HCT116 (cell line): ENCODE results near the gene CDHR4. TPM values are rescaled to one million over a fixed set of nuclear protein-coding genes. Genes with fewer than 3 reads are reported as not detected.

Experiments used
- ATAC-seq: fragments of 200-7000 bp; cut with Tn5 transposase; 2 replicates; pipeline ENCODE4 v1.9.1; 2020; ENCODE audit warnings: mild to moderate bottlenecking, moderate library complexity
- BruUV-seq: library from RNA; stranded (reverse); fragments of 400-500 nt; replicated peaks from 2 replicates; lab custom pipeline; 2021; lab: Mats Ljungman, UMichigan
- CTCF ChIA-PET: fragments of 300-600 bp; sonication (Branson Sonifier 250); formaldehyde crosslinking; loops from one replicate; lab custom pipeline; 2021; ENCODE audit warnings: antibody characterized with exemption; lab: Charles Lee
- POLR2A ChIA-PET: fragments of 300-600, 350-600 bp; sonication (Branson Sonifier 250); formaldehyde crosslinking; loops from one replicate; lab custom pipeline; 2021; ENCODE audit warnings: antibody characterized with exemption; lab: Charles Lee
- RAD21 ChIA-PET, 2 experiments: fragments of 300-600 bp; sonication (Branson Sonifier 250); formaldehyde crosslinking; loops; one replicate each; lab custom pipeline; 2023; ENCODE audit warnings: low total read pairs in 2 of 2; ENCODE audit not compliant: uncharacterized antibody in 2 of 2, unreplicated experiment in 2 of 2, low non-redundant PET in 1 of 2; lab: Charles Lee
- DNase-seq: peaks from one replicate; pipeline ENCODE4 v3.0.0-alpha.2; 2010; ENCODE audit warnings: low read depth, low spot score
- H2AFZ ChIP-seq: fragments of 200-600 bp; shearing (Covaris generic), sonication (generic); 2 replicates; pipeline ENCODE4 v1.6.1; 2017; ENCODE audit warnings: low read depth, mixed run types, mixed read lengths, antibody characterized with exemption, low read length; ENCODE audit not compliant: poor library complexity, severe bottlenecking
- H3K27ac ChIP-seq: 2 replicates; pipeline ENCODE4 v1.5.1; 2012; ENCODE audit warnings: low read depth, low read length
- H3K27me3 ChIP-seq: fragments of 200-600 bp; sonication (generic); 2 replicates; pipeline ENCODE4 v1.6.1; 2016; ENCODE audit warnings: mixed run types, low read length, mixed read lengths; ENCODE audit not compliant: insufficient read depth
- H3K36me3 ChIP-seq, 2 experiments: fragments of 200-500 bp in 1 of 2; fragments of 200-600 bp in 1 of 2; sonication (Bioruptor generic) in 1 of 2; sonication (generic) in 1 of 2; 2 replicates each; pipeline versions ENCODE4 v1.5.1 to v1.6.1; 2014 to 2016; ENCODE audit warnings: low read length in 2 of 2, inconsistent platforms in 1 of 2, mixed read lengths in 1 of 2, mixed run types in 1 of 2; ENCODE audit not compliant: insufficient read depth in 2 of 2, control insufficient read depth in 1 of 2
- H3K4me1 ChIP-seq, 2 experiments: fragments of 200-600 bp in 1 of 2; sonication (generic) in 1 of 2; 2 replicates each; pipeline versions ENCODE4 v1.5.1 to v1.6.1; 2012 to 2017; ENCODE audit warnings: low read length in 2 of 2, inconsistent platforms in 1 of 2, mild to moderate bottlenecking in 1 of 2, mixed read lengths in 1 of 2, mixed run types in 1 of 2, moderate library complexity in 1 of 2; ENCODE audit not compliant: insufficient read depth in 2 of 2, control insufficient read depth in 1 of 2
- H3K4me2 ChIP-seq: fragments of 200-600 bp; sonication (generic); 2 replicates; pipeline ENCODE4 v1.6.1; 2017; ENCODE audit warnings: mixed run types, low read length, mixed read lengths
- H3K4me3 ChIP-seq, 2 experiments: fragments of 200-600 bp in 1 of 2; sonication (generic) in 1 of 2; replicated peaks in 1 of 2; 2 replicates each; pipeline ENCODE4 v1.5.1; 2011 to 2016; ENCODE audit warnings: low read length in 2 of 2, control low read depth in 1 of 2, low read depth in 1 of 2, mild to moderate bottlenecking in 1 of 2, mixed read lengths in 1 of 2, mixed run types in 1 of 2
- H3K79me2 ChIP-seq: fragments of 200-600 bp; sonication (generic); 2 replicates; pipeline ENCODE4 v1.6.1; 2017; ENCODE audit warnings: mild to moderate bottlenecking, mixed run types, low read length, moderate library complexity, mixed read lengths; ENCODE audit not compliant: insufficient read depth
- H3K9ac ChIP-seq: fragments of 200-600 bp; sonication (generic); 2 replicates; pipeline ENCODE4 v1.6.1; 2016; ENCODE audit warnings: low read length, mixed read lengths
- H3K9me2 ChIP-seq: fragments of 200-600 bp; sonication (generic), shearing (Covaris generic); 2 replicates; pipeline ENCODE4 v1.6.1; 2017; ENCODE audit warnings: mixed run types, mild to moderate bottlenecking, moderate library complexity; ENCODE audit not compliant: insufficient read depth
- H3K9me3 ChIP-seq, 2 experiments: fragments of 200-500 bp in 1 of 2; fragments of 200-600 bp in 1 of 2; sonication (Bioruptor generic) in 1 of 2; sonication (generic) in 1 of 2; 2 replicates each; pipeline ENCODE4 v1.6.1; 2014 to 2017; ENCODE audit warnings: low read length in 2 of 2, mixed read lengths in 2 of 2, inconsistent platforms in 1 of 2, low read depth in 1 of 2, mild to moderate bottlenecking in 1 of 2, mixed run types in 1 of 2, moderate library complexity in 1 of 2; ENCODE audit not compliant: control insufficient read depth in 1 of 2, insufficient read depth in 1 of 2
- H4K20me1 ChIP-seq: fragments of 200-600 bp; sonication (generic), shearing (Covaris generic); 2 replicates; pipeline ENCODE4 v1.6.1; 2017; ENCODE audit warnings: mixed run types, mild to moderate bottlenecking, moderate library complexity; ENCODE audit not compliant: insufficient read depth
- CBX3 ChIP-seq: IDR thresholded peaks from 2 replicates; pipeline ENCODE4 v1.6.1; 2012; ENCODE audit warnings: low read depth
- CEBPB ChIP-seq: IDR thresholded peaks from 2 replicates; pipeline ENCODE4 v1.6.1; 2012; ENCODE audit warnings: low read depth
- EGR1 ChIP-seq: IDR thresholded peaks from 2 replicates; pipeline ENCODE4 v1.6.1; 2012; ENCODE audit warnings: low read depth
- FOSL1 ChIP-seq: IDR thresholded peaks from 2 replicates; pipeline ENCODE4 v1.6.1; 2012; ENCODE audit warnings: low read depth
- JUND ChIP-seq: IDR thresholded peaks from 2 replicates; pipeline ENCODE4 v1.6.1; 2012
- POLR2A ChIP-seq: IDR thresholded peaks from 2 replicates; pipeline ENCODE4 v1.7.0; 2011; ENCODE audit warnings: borderline replicate concordance; ENCODE audit not compliant: insufficient read depth, insufficient read length; ENCODE audit errors: extremely low read depth
- RAD21 ChIP-seq: IDR thresholded peaks from 2 replicates; pipeline ENCODE4 v1.6.1; 2012; ENCODE audit warnings: low read depth, mild to moderate bottlenecking
- SRF ChIP-seq: IDR thresholded peaks from 2 replicates; pipeline ENCODE4 v1.6.1; 2012; ENCODE audit warnings: low read depth
- TCF7L2 ChIP-seq: IDR thresholded peaks from 2 replicates; pipeline ENCODE4 v1.7.0; 2011; ENCODE audit warnings: borderline replicate concordance, inconsistent platforms; ENCODE audit not compliant: insufficient read depth, insufficient read length; ENCODE audit errors: extremely low read depth
- YY1 ChIP-seq: IDR thresholded peaks from 2 replicates; pipeline ENCODE4 v1.6.1; 2011; ENCODE audit warnings: low read length, low read depth, moderate library complexity, mild to moderate bottlenecking; ENCODE audit not compliant: insufficient replicate concordance; ENCODE audit errors: extremely low read depth
- ZFX ChIP-seq: fragments of 450-650 bp; IDR thresholded peaks from 2 replicates; pipeline ENCODE4 v1.6.1; 2017
- ZNF274 ChIP-seq: fragments of 200-500 bp; sonication (Bioruptor generic); IDR thresholded peaks from 2 replicates; pipeline ENCODE4 v1.6.1; 2014; ENCODE audit warnings: mild to moderate bottlenecking, low read depth, low read length, inconsistent platforms
- intact Hi-C: fragments of 100-400 bp; cut with micrococcal nuclease; formaldehyde crosslinking; loops from 2 replicates; pipeline ENCODE4 v1.10.0; 2022
- total RNA-seq: library from RNA; stranded (reverse); gene quantifications from one replicate; pipeline ENCODE4 v1.2.1, GENCODE V29; 2021; ENCODE audit not compliant: unreplicated experiment
- TF ChIP-seq, protein P1 (sequence below): IDR thresholded peaks from 2 replicates; pipeline ENCODE4 v1.6.1; 2012
- TF ChIP-seq, protein P2 (sequence below): IDR thresholded peaks from 2 replicates; pipeline ENCODE4 v1.6.1; 2011; ENCODE audit warnings: mild to moderate bottlenecking, low read length, moderate library complexity; ENCODE audit not compliant: insufficient replicate concordance; ENCODE audit errors: extremely low read depth
- TF ChIP-seq, protein P3 (sequence below): IDR thresholded peaks from 2 replicates; pipeline ENCODE4 v1.6.1; 2012; ENCODE audit warnings: low read depth

Gene CDHR4
- total RNA-seq, 1 experiment from 2014 or later: not detected

DNA sequence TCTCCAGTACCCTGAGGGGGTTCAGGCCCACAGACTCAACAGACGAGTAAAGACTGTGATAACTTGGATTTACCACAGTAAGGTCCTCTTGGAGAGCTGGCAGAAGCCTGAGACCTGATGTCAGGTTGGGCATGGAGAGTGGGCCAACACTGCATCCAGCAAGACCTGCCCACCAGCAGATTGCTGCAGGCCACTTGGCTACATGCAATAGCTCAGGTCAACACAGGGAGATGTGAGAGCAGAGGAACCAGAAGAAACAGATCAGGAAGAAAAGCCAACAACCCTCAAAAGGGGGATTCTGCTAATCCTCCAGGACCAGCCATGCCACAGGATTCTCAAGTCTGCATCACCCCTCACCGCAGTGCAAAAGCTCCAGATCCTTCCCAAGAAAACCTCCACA lies 11.6 kb downstream of the CDHR4 start:
- intact Hi-C loops: no loop called here

More for the DNA sequence above, 11.6 kb downstream of the CDHR4 start:
- H3K9me3 ChIP-seq: no peaks in the 10 kb centered on the region
- H4K20me1 ChIP-seq: no peaks in the 10 kb centered on the region
- CTCF ChIA-PET: interaction anchor here (2.9 kb wide), 1 partner anchor 15 kb away, joined by 15 read pairs; the partner anchor contains the start of gene INKA1
- H3K4me3 ChIP-seq: no peak overlapping the region
- ATAC-seq: no peak
- H2AFZ ChIP-seq: no peak overlapping the region
- RAD21 ChIA-PET: no interaction called here
- H3K4me1 ChIP-seq: peaks cover 7 to 18% of the 10 kb centered on the region in 2 experiments; a peak in 3 of 4 replicates
- no peak overlapping the region for H3K4me2 ChIP-seq
- H3K79me2 ChIP-seq: peaks cover 32% of the 10 kb centered on the region
- no peak for DNase-seq
- TF ChIP-seq EGR1 (no peak), POLR2A (no peak), RAD21 (no peak), ZFX (no peak), SRF (no peak), TCF7L2 (no peak), JUND (no peak), ZNF274 (no peak), FOSL1 (no peak), CBX3 (no peak), YY1 (no peak), CEBPB (no peak)
- TF ChIP-seq, protein P1, sequence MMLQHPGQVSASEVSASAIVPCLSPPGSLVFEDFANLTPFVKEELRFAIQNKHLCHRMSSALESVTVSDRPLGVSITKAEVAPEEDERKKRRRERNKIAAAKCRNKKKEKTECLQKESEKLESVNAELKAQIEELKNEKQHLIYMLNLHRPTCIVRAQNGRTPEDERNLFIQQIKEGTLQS: no peak
- TF ChIP-seq, protein P2, sequence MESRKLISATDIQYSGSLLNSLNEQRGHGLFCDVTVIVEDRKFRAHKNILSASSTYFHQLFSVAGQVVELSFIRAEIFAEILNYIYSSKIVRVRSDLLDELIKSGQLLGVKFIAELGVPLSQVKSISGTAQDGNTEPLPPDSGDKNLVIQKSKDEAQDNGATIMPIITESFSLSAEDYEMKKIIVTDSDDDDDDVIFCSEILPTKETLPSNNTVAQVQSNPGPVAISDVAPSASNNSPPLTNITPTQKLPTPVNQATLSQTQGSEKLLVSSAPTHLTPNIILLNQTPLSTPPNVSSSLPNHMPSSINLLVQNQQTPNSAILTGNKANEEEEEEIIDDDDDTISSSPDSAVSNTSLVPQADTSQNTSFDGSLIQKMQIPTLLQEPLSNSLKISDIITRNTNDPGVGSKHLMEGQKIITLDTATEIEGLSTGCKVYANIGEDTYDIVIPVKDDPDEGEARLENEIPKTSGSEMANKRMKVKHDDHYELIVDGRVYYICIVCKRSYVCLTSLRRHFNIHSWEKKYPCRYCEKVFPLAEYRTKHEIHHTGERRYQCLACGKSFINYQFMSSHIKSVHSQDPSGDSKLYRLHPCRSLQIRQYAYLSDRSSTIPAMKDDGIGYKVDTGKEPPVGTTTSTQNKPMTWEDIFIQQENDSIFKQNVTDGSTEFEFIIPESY: no peak
- TF ChIP-seq, protein P3, sequence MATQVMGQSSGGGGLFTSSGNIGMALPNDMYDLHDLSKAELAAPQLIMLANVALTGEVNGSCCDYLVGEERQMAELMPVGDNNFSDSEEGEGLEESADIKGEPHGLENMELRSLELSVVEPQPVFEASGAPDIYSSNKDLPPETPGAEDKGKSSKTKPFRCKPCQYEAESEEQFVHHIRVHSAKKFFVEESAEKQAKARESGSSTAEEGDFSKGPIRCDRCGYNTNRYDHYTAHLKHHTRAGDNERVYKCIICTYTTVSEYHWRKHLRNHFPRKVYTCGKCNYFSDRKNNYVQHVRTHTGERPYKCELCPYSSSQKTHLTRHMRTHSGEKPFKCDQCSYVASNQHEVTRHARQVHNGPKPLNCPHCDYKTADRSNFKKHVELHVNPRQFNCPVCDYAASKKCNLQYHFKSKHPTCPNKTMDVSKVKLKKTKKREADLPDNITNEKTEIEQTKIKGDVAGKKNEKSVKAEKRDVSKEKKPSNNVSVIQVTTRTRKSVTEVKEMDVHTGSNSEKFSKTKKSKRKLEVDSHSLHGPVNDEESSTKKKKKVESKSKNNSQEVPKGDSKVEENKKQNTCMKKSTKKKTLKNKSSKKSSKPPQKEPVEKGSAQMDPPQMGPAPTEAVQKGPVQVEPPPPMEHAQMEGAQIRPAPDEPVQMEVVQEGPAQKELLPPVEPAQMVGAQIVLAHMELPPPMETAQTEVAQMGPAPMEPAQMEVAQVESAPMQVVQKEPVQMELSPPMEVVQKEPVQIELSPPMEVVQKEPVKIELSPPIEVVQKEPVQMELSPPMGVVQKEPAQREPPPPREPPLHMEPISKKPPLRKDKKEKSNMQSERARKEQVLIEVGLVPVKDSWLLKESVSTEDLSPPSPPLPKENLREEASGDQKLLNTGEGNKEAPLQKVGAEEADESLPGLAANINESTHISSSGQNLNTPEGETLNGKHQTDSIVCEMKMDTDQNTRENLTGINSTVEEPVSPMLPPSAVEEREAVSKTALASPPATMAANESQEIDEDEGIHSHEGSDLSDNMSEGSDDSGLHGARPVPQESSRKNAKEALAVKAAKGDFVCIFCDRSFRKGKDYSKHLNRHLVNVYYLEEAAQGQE: no peak
- TF ChIP-seq, all 23 proteins: peak for 0
- no peaks in the 10 kb centered on the region for H3K27me3 ChIP-seq
- H3K27ac ChIP-seq: no peak overlapping the region
- H3K9me2 ChIP-seq: no peaks in the 10 kb centered on the region
- peaks cover 0 to 3% of the 10 kb centered on the region in 2 experiments; a peak in 1 of 4 replicates for H3K36me3 ChIP-seq
- POLR2A ChIA-PET: interaction anchor here (0.6 kb wide), 1 partner anchor 112 kb away, joined by 4 read pairs; no protein-coding TSS in a partner anchor
- no TSS peak for BruUV-seq
- H3K9ac ChIP-seq: no peak overlapping the region
